ENCODE results near the gene GGTLC1.

- TF ChIP-seq, protein P1, sequence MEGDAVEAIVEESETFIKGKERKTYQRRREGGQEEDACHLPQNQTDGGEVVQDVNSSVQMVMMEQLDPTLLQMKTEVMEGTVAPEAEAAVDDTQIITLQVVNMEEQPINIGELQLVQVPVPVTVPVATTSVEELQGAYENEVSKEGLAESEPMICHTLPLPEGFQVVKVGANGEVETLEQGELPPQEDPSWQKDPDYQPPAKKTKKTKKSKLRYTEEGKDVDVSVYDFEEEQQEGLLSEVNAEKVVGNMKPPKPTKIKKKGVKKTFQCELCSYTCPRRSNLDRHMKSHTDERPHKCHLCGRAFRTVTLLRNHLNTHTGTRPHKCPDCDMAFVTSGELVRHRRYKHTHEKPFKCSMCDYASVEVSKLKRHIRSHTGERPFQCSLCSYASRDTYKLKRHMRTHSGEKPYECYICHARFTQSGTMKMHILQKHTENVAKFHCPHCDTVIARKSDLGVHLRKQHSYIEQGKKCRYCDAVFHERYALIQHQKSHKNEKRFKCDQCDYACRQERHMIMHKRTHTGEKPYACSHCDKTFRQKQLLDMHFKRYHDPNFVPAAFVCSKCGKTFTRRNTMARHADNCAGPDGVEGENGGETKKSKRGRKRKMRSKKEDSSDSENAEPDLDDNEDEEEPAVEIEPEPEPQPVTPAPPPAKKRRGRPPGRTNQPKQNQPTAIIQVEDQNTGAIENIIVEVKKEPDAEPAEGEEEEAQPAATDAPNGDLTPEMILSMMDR (IDR thresholded peaks at IDR 0.05), result no peak
- no peak for TF ChIP-seq POLR2A (IDR thresholded peaks at IDR 0.05; ENCODE audit: low read depth)
These were observed 48.9 kb downstream of the GGTLC1 start for GRCh38 chr20:23939641-23940040.
